ENCODE measurements around the gene SMAP2. TPM values are rescaled to one million over a fixed set of nuclear protein-coding genes. Genes with fewer than 3 reads are reported as not detected.

Gene SMAP2
- total and polyA plus RNA-seq, 2 of the 4 experiments (the other 2 are of a cell fraction), result 30.1 to 31.0 TPM

DNA sequence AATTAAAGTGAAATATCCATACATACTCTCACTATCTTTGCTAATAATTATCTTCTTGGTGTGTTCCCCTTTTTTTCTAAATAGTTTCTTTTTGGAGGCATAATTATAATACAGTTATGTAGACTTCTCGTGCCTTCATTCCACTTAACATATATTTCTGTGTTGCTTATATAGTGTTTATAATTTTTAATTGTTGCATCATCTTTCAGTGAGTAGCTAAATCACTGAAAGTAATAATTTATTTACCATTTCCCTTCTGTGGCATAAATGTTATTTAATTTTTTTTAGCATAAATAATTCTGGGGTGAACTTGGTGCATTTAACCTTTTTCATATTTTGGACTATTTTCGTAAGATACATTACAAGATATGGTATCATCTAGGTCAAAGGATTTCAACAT is 38.3 kb downstream of the SMAP2 start:
- H3K18ac ChIP-seq (ENCODE audit: low read depth, low read length), result no peak overlapping the region
- no peak overlapping the region for H4K5ac ChIP-seq (ENCODE audit: low read depth, low read length)
- no peak overlapping the region for H3K4me3 ChIP-seq (ENCODE audit: insufficient read depth, low read depth, low read length)
- ChIA-PET CTCF (interaction anchor here (0.6 to 1.0 kb wide), 2 partner anchors 268 to 274 kb away, joined by 3 read pairs; no protein-coding TSS in a partner anchor), POLR2A (ENCODE audit: unreplicated experiment) (no interaction called here)
- H3K9me3 ChIP-seq (ENCODE audit: control insufficient read depth, insufficient read depth, low read length), result no peaks in the 10 kb centered on the region
- no peak overlapping the region for H3K14ac ChIP-seq (replicated peaks; ENCODE audit: low read depth, low read length)
- H3K4me2 ChIP-seq (ENCODE audit: low read depth, low read length), result no peak overlapping the region
- H3K9ac ChIP-seq (ENCODE audit: low read depth, low read length), result no peak overlapping the region
- no peaks in the 10 kb centered on the region for H3K27me3 ChIP-seq (ENCODE audit: control insufficient read depth, insufficient read depth, low read length)
- H3K9me1 ChIP-seq (ENCODE audit: insufficient read depth, low read length), result peaks cover 4% of the 10 kb centered on the region; the same call in 1 of the 2 replicates
- no peak overlapping the region for H2BK5ac ChIP-seq (ENCODE audit: low read depth, low read length, poor library complexity, severe bottlenecking)
- no peak overlapping the region for H3K23ac ChIP-seq (ENCODE audit: low read depth, low read length)
- H2BK120ac ChIP-seq (ENCODE audit: low read depth, low read length), result no peak overlapping the region
- DNase-seq (no peak), ATAC-seq (ENCODE audit: low read depth) (no peak)
- H2BK15ac ChIP-seq (ENCODE audit: low read depth, low read length), result no peak overlapping the region
- no peak overlapping the region for H2BK20ac ChIP-seq (ENCODE audit: low read depth, low read length)
- no peak overlapping the region for H2AK5ac ChIP-seq (ENCODE audit: low read depth, low read length)
- H3K36me3 ChIP-seq (ENCODE audit: control insufficient read depth, insufficient read depth, low read length), result peaks cover 24% of the 10 kb centered on the region
- dilution Hi-C loops (cut with HindIII; ENCODE audit: low sequenced_read_pairs, unreplicated experiment), result no loop called here
- TF ChIP-seq, protein P1, sequence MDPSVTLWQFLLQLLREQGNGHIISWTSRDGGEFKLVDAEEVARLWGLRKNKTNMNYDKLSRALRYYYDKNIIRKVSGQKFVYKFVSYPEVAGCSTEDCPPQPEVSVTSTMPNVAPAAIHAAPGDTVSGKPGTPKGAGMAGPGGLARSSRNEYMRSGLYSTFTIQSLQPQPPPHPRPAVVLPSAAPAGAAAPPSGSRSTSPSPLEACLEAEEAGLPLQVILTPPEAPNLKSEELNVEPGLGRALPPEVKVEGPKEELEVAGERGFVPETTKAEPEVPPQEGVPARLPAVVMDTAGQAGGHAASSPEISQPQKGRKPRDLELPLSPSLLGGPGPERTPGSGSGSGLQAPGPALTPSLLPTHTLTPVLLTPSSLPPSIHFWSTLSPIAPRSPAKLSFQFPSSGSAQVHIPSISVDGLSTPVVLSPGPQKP (IDR thresholded peaks at IDR 0.05; ENCODE audit: borderline replicate concordance, low read depth, low read length), result no peak
- peak; percentile 38; the same call in 1 of the 2 replicates for TF ChIP-seq CEBPB (IDR thresholded peaks at IDR 0.05; ENCODE audit: low read depth, low read length)
- no peak for TF ChIP-seq NFE2L2 (IDR thresholded peaks at IDR 0.05; ENCODE audit: low read depth, low read length)
- TF ChIP-seq RAD21 (IDR thresholded peaks at IDR 0.05; ENCODE audit: low read length), result no peak
- intact Hi-C loops (cut with micrococcal nuclease), result no loop called here
- H4K91ac ChIP-seq (ENCODE audit: insufficient read depth, low read depth, low read length), result no peak overlapping the region
- whole genome bisulfite sequencing, 2 experiments (ENCODE audit: extremely low coverage in 2 of 2, insufficient read length in 1 of 2), result no CpG with 5 or more reads among the region's 2 CpGs
- H4K8ac ChIP-seq (ENCODE audit: low read depth in 2 of 2, low read length in 2 of 2), result no peak overlapping the region
- H3K56ac ChIP-seq (ENCODE audit: extremely low read depth, insufficient read depth, low read length), result no peak overlapping the region
- no TSS peak for BruUV-seq (replicated peaks)
- H3K4me1 ChIP-seq (ENCODE audit: control insufficient read depth, insufficient read depth, low read length), result no peaks in the 10 kb centered on the region
- peaks cover 12 to 31% of the 10 kb centered on the region in 2 experiments for H3K79me1 ChIP-seq (ENCODE audit: low read depth in 1 of 2, low read length in 2 of 2)
- in situ Hi-C loops (cut with MboI; ENCODE audit: low sequenced_read_pairs), result no loop called here
- H3K4ac ChIP-seq (ENCODE audit: low read depth, low read length), result no peak overlapping the region
- no peak overlapping the region for H2AK9ac ChIP-seq (replicated peaks; ENCODE audit: low read depth, low read length, poor library complexity)
- H2AFZ ChIP-seq (replicated peaks; ENCODE audit: low read length, poor library complexity), result no peak overlapping the region
- H3K27ac ChIP-seq (ENCODE audit: insufficient read depth, low read length), result no peak overlapping the region
- no peaks in the 10 kb centered on the region for H4K20me1 ChIP-seq (ENCODE audit: insufficient read depth, low read length)

Measured in IMR-90 (cell line).